HG02623 (cell line): ENCODE data around the gene RNF150.

Experiments
- ATAC-seq: cut with Tn5 transposase; IDR thresholded peaks from one replicate; pipeline ENCODE4 v1.9.1; 2021; ENCODE audit warnings: moderate library complexity; ENCODE audit not compliant: unreplicated experiment

RNF150 gene

GRCh38 chr4:140930011-140930410 lies 203.3 kb downstream of the RNF150 start:
- no peak for ATAC-seq

- no peak for ATAC-seq
These were observed 204.4 kb downstream of the RNF150 start for GRCh38 chr4:140928880-140929279.

- ATAC-seq, result no peak
These were observed 206.6 kb downstream of the RNF150 start for GRCh38 chr4:140926672-140927071.

- no peak for ATAC-seq
These were observed 207.9 kb downstream of the RNF150 start for GRCh38 chr4:140925417-140925816.

- no peak for ATAC-seq
These were observed 208.4 kb downstream of the RNF150 start for GRCh38 chr4:140924761-140925392.

- ATAC-seq, result no peak
These were observed 226.0 kb downstream of the RNF150 start for GRCh38 chr4:140906993-140907962.

GRCh38 chr4:140904904-140905303 lies 228.4 kb downstream of the RNF150 start:
- no peak for ATAC-seq

GRCh38 chr4:140903522-140904475 lies 229.5 kb downstream of the RNF150 start:
- no peak for ATAC-seq

GRCh38 chr4:140901736-140902336 lies 231.4 kb downstream of the RNF150 start:
- ATAC-seq, result no peak

GRCh38 chr4:140893939-140894338 lies 239.3 kb downstream of the RNF150 start:
- no peak for ATAC-seq

- no peak for ATAC-seq
These were observed 245.2 kb downstream of the RNF150 start for GRCh38 chr4:140888054-140888453.

GRCh38 chr4:140887467-140887866 lies 245.8 kb downstream of the RNF150 start:
- no peak for ATAC-seq

- peak; percentile 90 for ATAC-seq
These were observed 248.7 kb downstream of the RNF150 start for GRCh38 chr4:140884431-140885058.

- no peak for ATAC-seq
These were observed 255.5 kb downstream of the RNF150 start for GRCh38 chr4:140877781-140878180.

GRCh38 chr4:140876615-140877364 lies 256.5 kb downstream of the RNF150 start:
- ATAC-seq, result no peak

- ATAC-seq, result no peak
These were observed 257.4 kb downstream of the RNF150 start for GRCh38 chr4:140875746-140876452.

- no peak for ATAC-seq
These were observed 259.2 kb downstream of the RNF150 start for GRCh38 chr4:140874056-140874455.

GRCh38 chr4:140871368-140871767 lies 261.9 kb downstream of the RNF150 start:
- no peak for ATAC-seq

- ATAC-seq, result no peak
These were observed 262.8 kb downstream of the RNF150 start for GRCh38 chr4:140870427-140870826.
